ENCODE data around the gene TNRC6B.

The TNRC6B gene

DNA sequence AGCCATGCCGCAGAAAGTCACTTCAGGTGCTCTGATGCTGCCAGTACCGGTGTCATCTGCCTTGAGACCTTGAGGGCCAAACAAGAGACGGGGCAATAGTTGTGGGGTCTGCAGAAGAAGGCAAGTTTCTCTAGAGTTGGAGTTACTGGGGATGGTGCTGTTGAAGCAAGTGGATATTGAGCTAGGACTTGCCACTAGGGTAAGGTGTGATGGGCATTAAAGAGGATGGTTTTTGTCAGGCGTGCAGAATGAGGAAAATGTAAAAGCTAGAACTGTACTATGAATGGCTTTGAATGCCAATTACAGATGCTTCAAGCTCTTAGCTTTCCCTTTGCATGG lies 61.6 kb downstream of the TNRC6B start:
- TF ChIP-seq, protein P1, sequence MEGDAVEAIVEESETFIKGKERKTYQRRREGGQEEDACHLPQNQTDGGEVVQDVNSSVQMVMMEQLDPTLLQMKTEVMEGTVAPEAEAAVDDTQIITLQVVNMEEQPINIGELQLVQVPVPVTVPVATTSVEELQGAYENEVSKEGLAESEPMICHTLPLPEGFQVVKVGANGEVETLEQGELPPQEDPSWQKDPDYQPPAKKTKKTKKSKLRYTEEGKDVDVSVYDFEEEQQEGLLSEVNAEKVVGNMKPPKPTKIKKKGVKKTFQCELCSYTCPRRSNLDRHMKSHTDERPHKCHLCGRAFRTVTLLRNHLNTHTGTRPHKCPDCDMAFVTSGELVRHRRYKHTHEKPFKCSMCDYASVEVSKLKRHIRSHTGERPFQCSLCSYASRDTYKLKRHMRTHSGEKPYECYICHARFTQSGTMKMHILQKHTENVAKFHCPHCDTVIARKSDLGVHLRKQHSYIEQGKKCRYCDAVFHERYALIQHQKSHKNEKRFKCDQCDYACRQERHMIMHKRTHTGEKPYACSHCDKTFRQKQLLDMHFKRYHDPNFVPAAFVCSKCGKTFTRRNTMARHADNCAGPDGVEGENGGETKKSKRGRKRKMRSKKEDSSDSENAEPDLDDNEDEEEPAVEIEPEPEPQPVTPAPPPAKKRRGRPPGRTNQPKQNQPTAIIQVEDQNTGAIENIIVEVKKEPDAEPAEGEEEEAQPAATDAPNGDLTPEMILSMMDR (IDR thresholded peaks at IDR 0.05; ENCODE audit: control insufficient read depth, extremely low read depth, insufficient read depth) = no peak

DNA sequence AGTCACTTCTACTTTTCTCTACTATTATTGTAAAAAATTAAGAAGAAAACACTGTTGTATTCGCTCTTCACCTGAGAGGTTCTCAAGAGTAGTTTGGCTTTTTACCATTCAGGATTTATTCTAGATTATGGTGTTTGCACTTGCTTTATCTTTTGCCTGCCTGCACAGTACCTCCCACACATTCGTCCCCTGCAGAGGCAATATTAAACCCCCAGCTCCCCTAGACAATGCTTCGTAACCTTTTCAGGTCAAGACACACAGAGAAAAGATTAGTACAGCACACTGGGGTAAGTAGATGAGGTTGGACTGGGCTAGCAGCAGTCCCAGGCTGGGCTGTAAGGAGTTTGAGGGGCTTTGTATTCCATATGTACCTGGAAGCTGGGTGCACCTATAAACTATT lies 62.4 kb downstream of the TNRC6B start:
- TF ChIP-seq, protein P1 (IDR thresholded peaks at IDR 0.05; ENCODE audit: control insufficient read depth, extremely low read depth, insufficient read depth) = no peak
- DNase-seq (ENCODE audit: low read depth) = no peak
- H3K4me3 ChIP-seq (ENCODE audit: low read depth, low read length) = no peak overlapping the region

More for the DNA sequence above, 61.6 kb downstream of the TNRC6B start:
- H3K4me3 ChIP-seq (ENCODE audit: low read depth, low read length) = no peak overlapping the region
- no peak for DNase-seq (ENCODE audit: low read depth)

DNA sequence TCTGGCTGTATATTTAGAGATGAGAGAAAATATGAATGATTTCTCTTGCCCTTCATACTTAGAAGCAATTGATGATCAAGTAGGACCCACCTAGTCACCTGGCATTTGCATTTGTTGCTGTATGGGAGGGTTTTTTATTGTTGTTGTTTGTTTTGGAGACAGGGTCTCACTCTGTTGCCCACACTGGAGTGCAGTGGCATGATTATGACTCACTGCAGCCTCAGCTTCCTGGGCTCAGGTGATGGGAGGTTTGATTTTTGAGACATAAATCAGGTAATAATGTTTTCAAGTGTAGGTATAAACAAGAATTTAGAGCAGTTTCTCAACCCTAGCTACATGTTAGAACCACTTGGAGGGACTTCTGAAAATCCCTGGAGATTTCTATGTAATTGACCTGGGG lies 63.0 kb downstream of the TNRC6B start:
- TF ChIP-seq, protein P1 (IDR thresholded peaks at IDR 0.05; ENCODE audit: control insufficient read depth, extremely low read depth, insufficient read depth) = no peak
- H3K4me3 ChIP-seq (ENCODE audit: low read depth, low read length) = no peak overlapping the region
- no peak for DNase-seq (ENCODE audit: low read depth)

DNA sequence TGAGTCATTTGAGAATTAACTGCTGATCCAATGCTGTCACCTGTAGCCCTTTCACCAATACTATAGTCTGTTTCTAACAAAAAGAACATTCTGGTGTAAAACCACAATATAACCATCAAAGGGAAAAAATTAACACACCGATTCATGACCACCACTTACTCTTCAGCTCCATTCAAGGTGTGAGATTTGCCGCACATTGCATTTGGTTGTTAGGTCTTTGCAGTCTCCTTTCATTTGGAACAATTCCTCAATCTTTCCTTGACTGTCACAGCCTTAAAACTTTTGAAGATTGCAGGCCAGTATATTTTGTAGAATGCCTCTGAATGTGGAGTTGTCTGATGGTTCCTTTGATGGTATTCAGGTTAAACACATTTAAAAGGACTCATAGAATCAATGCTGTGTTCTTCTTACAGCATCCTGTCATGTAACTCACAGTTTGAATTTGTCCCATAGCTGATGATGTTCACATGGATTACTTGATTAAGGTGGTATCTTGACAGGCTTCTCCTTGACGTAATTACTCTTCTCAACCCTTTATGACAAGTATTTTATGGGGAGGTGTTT lies 63.6 kb downstream of the TNRC6B start:
- TF ChIP-seq, protein P1 (IDR thresholded peaks at IDR 0.05; ENCODE audit: control insufficient read depth, extremely low read depth, insufficient read depth) = no peak
- no peak overlapping the region for H3K4me3 ChIP-seq (ENCODE audit: low read depth, low read length)
- DNase-seq (ENCODE audit: low read depth) = no peak

DNA sequence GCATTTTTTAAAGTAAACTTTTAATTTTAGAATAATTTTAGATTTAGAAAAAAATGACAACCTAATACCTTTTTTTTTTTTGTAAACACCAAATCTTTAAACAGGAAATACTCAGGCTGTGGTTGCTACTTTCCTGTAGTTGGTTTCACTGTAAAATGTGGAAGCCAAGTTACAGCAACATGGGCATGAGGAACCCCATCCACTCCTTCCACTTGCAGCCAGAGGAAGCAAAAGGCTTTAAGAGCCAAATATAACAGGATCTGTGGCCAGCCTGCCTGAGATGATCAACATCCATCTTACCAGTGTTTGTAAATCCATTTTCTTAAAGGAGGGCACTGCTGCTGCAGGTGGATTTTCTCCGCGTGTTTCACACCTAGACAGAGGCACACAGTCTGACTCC lies 66.2 kb downstream of the TNRC6B start:
- no peak overlapping the region for H3K4me3 ChIP-seq (ENCODE audit: low read depth, low read length)
- DNase-seq (ENCODE audit: low read depth) = no peak
- TF ChIP-seq, protein P1 (IDR thresholded peaks at IDR 0.05; ENCODE audit: control insufficient read depth, extremely low read depth, insufficient read depth) = no peak

DNA sequence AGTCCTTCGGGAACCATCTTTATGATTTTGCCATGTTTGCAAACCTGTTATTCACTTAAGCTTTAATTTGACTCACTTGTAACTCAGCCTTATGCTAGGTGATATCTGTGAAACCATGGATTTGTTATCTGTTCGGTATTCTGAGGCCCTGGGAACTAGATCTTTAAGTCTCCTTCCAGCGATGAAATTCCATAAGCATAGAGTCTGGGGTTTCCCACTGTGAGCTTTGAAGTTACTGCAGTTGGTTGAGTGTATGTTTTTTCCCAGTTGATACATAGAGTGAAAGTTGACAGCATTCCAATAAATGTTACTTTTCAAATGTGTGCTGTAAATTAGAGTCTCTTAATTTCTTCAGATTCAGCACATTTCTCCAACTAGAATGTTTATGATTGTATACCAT lies 66.9 kb downstream of the TNRC6B start:
- H3K4me3 ChIP-seq (ENCODE audit: low read depth, low read length) = no peak overlapping the region
- TF ChIP-seq, protein P1 (IDR thresholded peaks at IDR 0.05; ENCODE audit: control insufficient read depth, extremely low read depth, insufficient read depth) = no peak
- no peak for DNase-seq (ENCODE audit: low read depth)

DNA sequence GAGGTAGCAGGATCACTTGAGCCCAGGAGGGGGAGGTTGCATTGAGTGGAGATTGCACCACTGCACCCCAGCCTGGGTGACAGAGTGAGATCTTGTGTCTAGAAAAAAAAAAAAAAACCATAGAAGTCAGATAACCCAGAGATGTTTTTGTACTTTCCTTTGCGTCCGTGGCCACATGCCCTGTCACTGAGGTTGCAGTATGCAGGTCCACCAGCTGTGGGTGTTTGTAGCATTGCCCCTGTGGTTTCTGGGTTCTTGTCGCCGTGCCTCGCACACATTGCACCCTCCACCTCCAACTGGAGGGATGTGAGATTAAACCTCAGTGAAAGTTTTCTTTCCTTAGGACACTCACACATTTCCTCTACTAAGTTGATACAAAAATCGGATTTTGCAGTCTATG lies 70.3 kb downstream of the TNRC6B start:
- H3K4me3 ChIP-seq (ENCODE audit: low read depth, low read length) = no peak overlapping the region
- no peak for DNase-seq (ENCODE audit: low read depth)
- TF ChIP-seq, protein P1 (IDR thresholded peaks at IDR 0.05; ENCODE audit: control insufficient read depth, extremely low read depth, insufficient read depth) = no peak
